ENCODE data around the gene OR5D18. TPM values are rescaled to one million over a fixed set of nuclear protein-coding genes. Genes with fewer than 3 reads are reported as not detected.
"Not testable (repeated sequence)": the region's sequence is repeated elsewhere in the genome, so short reads cannot be mapped to it uniquely, and the experiment has no call there.

The OR5D18 gene
- not detected in 2 replicates for total RNA-seq (2014; rRNA removed; shearing (Covaris generic))

DNA sequence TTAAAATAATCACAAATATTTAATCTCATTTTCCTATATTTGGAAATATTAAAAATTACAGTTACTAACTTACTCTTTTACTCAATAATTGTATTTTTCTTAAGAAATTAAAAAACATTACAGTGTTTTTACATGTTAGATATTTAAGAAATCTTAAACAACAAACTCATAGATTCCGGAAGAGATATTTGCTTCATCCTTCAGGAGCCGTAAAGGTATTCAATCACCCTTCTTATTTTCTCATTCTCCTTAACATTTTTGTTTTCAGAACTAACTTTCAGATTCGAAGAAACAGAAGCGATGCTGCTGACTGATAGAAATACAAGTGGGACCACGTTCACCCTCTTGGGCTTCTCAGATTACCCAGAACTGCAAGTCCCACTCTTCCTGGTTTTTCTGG, at the start of gene OR5D18:
Gene OR5D18, plus strand, starts transcription at position 301 of the 400 bp plus-strand sequence. Its CDS starts 0 bp downstream, at position 301.
- DNase-seq (ENCODE audit: low read depth): no peak

DNA sequence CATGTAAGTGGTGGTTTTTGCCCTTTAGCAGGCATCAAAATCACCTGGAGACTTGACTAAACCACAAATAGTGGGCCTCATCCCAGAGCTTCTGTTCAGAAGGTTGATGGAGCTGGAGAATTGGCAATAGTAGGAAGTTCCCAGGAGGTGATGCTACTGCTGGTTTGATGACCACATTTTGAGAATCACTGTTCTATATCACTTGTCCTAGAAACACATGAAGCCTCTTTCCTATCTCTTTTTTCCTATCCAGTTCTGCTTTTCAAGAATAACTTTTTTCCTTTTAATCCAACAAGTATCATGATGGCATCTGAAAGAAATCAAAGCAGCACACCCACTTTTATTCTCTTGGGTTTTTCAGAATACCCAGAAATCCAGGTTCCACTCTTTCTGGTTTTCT, 46.3 kb upstream of the OR5D18 start, which contains the start of gene OR5D13:
Gene OR5D13, plus strand, starts transcription at position 301 of the 400 bp plus-strand sequence. Its CDS starts 0 bp downstream, at position 301.
- DNase-seq (ENCODE audit: low read depth): no peak

DNA sequence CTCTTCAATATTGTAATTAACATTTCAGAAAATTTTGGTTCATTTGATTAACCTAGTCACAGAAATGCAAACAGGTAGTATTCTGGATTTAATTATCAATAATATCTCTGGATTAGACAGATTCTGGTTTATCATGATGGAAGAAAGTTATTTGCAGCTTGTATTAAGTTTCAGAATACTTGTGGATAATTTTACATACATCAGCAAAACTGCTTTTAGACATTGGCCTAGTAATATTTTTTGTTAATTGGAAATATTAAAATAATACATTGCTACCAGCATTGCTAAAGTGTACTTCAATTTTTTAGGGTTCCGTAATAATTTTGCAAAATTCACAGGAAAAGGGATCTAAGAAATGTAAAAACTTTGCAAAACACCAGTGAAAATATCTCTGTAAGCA, 27.8 kb upstream of the OR5D18 start:
- DNase-seq (ENCODE audit: low read depth): no peak

DNA sequence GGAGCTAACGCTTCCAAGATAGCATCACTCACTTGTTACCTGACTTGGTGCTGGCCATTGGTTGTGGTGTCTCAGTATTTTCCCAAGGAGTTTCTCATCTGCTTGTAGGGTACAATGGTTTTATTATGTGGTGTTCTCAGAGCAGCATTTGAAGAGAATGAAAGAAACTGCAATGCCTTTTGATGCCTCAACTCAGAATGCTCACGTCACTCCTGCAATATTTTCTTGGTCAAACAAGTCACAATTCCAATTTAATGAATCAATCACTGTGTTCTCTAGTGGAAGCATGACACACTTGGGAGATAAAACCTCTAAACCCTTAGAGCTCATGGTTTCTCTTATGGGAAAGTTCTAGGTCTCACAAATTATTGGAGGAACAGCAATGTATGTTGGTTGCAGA, 26.1 kb upstream of the OR5D18 start:
- no peak for DNase-seq (ENCODE audit: low read depth)

DNA sequence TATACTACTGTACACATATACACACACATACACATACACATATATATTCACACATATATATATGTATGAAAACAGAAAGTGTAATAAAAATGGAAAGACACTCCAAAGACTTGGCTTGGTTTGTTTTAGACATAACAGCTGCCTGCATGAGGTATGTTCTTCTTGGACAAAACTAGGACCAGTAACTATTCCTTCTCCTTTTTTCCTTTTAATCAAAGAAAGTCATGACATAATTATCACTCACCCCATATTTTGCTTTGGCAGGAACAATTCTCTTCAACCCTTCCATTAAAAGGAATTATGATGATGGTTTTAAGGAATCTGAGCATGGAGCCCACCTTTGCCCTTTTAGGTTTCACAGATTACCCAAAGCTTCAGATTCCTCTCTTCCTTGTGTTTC, 24.2 kb upstream of the OR5D18 start, which contains the start of gene OR5D14:
Gene OR5D14, plus strand, starts transcription at position 301 of the 400 bp plus-strand sequence. Its CDS starts 0 bp downstream, at position 301.
- DNase-seq (ENCODE audit: low read depth): no peak

DNA sequence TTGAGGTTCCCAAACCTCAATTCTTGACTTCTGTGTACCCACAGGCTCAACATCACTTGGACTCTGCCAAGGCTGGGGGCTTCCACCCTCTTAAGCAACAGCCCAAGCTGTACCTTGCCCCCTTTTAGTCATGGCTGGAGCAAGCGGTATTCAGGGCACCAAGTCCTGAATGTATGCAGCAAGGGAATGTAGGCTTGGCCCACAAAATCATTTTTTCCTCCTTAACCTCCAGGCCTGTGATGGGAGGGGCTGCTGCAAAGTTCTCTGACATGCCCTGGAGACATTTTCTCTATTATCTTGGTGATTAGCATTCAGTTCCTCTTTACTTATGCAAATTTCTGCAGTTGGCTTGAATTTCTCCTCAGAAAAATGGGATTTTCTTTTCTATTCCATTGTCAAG, 13.2 kb upstream of the OR5D18 start:
- no peak for DNase-seq (ENCODE audit: low read depth)

DNA sequence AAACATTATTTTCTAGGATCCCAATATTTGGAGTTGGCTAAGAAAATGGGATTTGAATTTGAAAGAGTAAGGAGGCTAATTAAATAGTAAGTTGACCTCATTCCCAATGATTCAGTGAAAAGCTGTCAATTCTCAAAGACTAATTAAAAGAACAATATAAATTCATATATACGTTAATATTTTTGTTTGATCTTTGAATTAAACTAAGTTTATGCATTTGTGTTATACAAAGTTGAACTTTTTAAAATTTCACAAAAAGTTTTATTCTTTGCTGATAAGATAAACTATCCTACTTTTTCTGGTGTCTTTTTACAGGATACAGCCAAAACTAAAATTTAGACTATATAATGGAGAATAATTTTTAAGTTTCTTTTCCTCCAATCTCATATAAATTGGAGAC, 8.4 kb upstream of the OR5D18 start, which contains the start of gene OR5L1:
Gene OR5L1, plus strand, starts transcription at position 301 of the 400 bp plus-strand sequence. CDS start 100 bp downstream, outside the sequence.
- DNase-seq (ENCODE audit: low read depth): no peak

DNA sequence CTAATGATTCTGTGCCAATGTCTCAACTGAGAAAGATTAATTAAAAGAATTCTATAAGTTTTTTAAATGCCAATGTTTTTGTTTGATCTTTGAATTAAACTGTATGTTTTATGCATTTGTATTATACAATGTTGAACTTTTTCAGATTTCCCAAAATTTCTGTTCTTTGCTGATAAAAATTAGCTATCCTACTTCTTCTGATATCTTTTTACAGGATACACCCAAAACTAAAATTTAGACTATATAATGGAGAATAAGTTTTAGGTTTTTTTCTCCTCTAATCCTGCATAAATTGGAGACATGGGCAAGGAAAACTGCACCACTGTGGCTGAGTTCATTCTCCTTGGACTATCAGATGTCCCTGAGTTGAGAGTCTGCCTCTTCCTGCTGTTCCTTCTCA, 7.5 kb downstream of the OR5D18 start, which contains the start of gene OR5L2:
Gene OR5L2, plus strand, starts transcription at position 301 of the 400 bp plus-strand sequence. Its CDS starts 0 bp downstream, at position 301.
- DNase-seq (ENCODE audit: low read depth): no peak

DNA sequence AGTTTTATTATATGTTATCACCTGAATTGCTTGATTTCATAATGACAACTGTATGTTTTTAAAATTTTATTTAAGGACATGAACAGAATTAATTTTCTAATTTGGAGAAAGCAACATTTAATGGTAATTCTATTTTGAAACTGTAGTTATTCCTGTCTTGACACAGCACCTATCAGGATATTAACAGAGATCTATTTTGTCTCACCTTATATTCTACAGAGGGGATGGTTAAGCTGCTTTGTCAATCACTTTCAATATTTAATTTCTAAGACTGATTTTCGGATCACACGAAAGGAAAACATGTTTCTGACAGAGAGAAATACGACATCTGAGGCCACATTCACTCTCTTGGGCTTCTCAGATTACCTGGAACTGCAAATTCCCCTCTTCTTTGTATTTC, 19.0 kb downstream of the OR5D18 start, which contains the start of gene OR5D16:
Gene OR5D16, plus strand, starts transcription at position 301 of the 400 bp plus-strand sequence. Its CDS starts 0 bp downstream, at position 301.
- no peak for DNase-seq (ENCODE audit: low read depth)

DNA sequence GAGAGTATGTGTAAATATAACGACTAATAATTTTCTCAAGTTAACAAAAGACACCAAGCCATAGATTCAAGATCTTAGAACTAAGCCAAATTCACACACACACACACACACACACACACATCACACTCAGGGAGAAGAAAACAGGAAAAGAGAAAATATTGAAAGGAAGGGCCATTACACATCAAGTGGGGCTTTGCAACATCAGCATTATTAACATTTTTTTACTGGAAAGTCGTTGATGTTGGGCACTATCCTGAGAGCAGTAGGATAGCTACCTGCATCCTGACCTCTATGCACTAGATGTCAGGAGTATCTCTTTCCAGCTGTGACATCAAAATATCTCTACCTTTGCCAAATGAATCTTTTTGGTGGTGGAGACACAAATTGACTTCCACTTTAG, 28.0 kb downstream of the OR5D18 start:
- no peak for DNase-seq (ENCODE audit: low read depth)

DNA sequence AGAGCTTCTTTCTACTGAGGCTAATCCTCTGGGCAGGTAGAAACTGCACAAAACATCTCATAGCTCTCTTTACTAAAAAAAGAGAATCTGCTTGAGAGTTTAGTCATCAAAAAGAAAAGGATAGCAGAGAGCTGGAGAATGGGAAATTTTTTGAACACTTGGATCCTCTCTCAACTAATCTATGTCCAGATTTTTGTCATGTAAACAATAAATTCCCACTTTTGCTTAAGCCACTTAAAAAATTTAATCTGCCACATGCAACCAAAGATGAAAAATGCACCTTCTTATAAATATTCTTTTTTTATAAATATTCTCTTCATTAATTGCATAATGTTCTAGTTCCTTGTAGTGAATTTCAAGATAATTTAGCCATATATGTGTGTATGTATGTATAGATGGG, 29.6 kb downstream of the OR5D18 start:
- DNase-seq (ENCODE audit: low read depth): no peak

DNA sequence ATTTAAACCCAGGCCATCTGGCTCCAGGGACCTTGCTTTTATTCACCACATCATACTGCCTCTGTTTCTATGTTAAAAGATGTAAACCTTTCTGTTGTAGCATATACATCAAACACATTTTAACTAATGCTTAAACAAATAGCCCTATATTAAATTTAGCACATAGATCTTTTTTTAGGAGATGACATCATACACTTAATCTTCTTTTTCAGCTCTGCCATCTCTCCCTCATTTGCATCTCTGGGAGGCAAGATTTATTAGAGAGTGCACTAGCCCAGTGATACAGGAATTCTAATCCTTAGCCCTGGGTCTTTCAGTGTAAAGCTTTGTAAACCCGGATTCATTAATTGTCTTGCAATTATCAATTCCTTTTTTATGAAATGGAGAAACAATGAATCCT, 32.7 kb downstream of the OR5D18 start:
- no peak for DNase-seq (ENCODE audit: low read depth)

DNA sequence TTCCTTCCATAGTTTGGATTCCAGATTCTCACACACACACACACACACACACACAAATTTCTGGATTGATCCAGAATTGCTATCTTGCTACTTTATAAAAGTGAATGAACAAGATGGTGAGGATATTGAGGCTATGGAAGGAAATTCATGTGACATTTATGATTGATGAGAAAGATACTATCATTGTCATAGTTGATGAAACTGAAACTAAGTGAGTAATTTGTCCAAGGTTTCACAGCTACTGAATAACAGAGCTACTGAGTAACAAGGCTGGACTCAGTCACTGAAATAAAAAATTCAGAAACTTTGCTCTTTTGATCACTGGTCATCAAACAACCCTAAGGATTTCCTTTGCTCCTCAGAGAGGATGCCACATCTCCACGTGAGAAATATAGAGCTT, 35.3 kb downstream of the OR5D18 start:
- DNase-seq (ENCODE audit: low read depth): no peak

DNA sequence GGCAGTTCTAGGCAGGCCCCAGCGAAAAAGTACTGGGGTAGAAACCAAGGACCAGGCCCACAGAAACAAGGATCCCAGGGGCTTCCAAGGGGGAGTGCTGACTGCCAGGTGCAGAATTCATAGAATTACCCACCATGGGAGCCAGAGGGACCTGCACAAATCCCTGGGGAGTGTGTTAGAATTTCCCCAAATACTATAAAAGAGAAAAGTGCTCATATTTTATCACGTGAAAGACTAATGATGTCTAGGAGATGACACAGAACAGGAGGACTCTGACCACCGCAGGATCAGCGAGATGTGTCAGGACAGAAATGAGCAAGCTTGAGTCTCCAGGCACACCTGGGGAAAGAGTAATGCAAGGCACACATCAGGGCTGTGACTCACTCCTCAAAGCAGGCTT, 47.9 kb downstream of the OR5D18 start:
- DNase-seq (ENCODE audit: low read depth): not testable (repeated sequence)

Other genes starting within 250 kb of the OR5D18 start
- not detected in 2 replicates for gene OR4C16, start 247.5 kb upstream of the OR5D18 start, total RNA-seq (2014; rRNA removed; shearing (Covaris generic))
- gene OR4C11, start 212.0 kb upstream of the OR5D18 start, total RNA-seq (2014; rRNA removed; shearing (Covaris generic)): not detected in 2 replicates
- not detected in 2 replicates for gene OR4P4, start 184.5 kb upstream of the OR5D18 start, total RNA-seq (2014; rRNA removed; shearing (Covaris generic))
- not detected in 2 replicates for gene OR4S2, start 171.3 kb upstream of the OR5D18 start, total RNA-seq (2014; rRNA removed; shearing (Covaris generic))
- not detected in 2 replicates for gene OR4C6, start 157.4 kb upstream of the OR5D18 start, total RNA-seq (2014; rRNA removed; shearing (Covaris generic))
- not detected in 2 replicates for gene OR5D13, start 46.2 kb upstream of the OR5D18 start, total RNA-seq (2014; rRNA removed; shearing (Covaris generic))
- not detected in 2 replicates for gene OR5D14, start 24.1 kb upstream of the OR5D18 start, total RNA-seq (2014; rRNA removed; shearing (Covaris generic))
- gene OR5L1, start 8.3 kb upstream of the OR5D18 start, total RNA-seq (2014; rRNA removed; shearing (Covaris generic)): not detected in 2 replicates
- not detected in 2 replicates for gene OR5L2, start 7.6 kb downstream of the OR5D18 start, total RNA-seq (2014; rRNA removed; shearing (Covaris generic))
- not detected in 2 replicates for gene OR5D16, start 19.1 kb downstream of the OR5D18 start, total RNA-seq (2014; rRNA removed; shearing (Covaris generic))
- gene TRIM51, start 63.7 kb downstream of the OR5D18 start, total RNA-seq (2014; rRNA removed; shearing (Covaris generic)): not detected in 2 replicates
- not detected in 2 replicates for gene OR5W2, start 95.0 kb downstream of the OR5D18 start, total RNA-seq (2014; rRNA removed; shearing (Covaris generic))
- gene OR5I1, start 116.8 kb downstream of the OR5D18 start, total RNA-seq (2014; rRNA removed; shearing (Covaris generic)): not detected in 2 replicates
- gene OR10AG1, start 150.3 kb downstream of the OR5D18 start, total RNA-seq (2014; rRNA removed; shearing (Covaris generic)): not detected in 2 replicates
- not detected in 2 replicates for gene OR5F1, start 175.0 kb downstream of the OR5D18 start, total RNA-seq (2014; rRNA removed; shearing (Covaris generic))
- gene OR5AS1, start 208.0 kb downstream of the OR5D18 start, total RNA-seq (2014; rRNA removed; shearing (Covaris generic)): not detected in 2 replicates